Measurements from ENCODE around the gene ZFP30.

ZFP30 gene

GRCh38 chr19:37594304-37594981 is 60.8 kb downstream of the ZFP30 start, which contains the start of the genes ZNF540 and ZNF571:
TSS of gene ZNF540 (plus strand) at chr19:37594876. CDS start at chr19:37598448, 3,572 bp downstream.
TSS of gene ZNF571 (minus strand) at chr19:37594792. CDS start at chr19:37586676, 8,116 bp downstream.
- peaks cover 7% of the 10 kb centered on the region for H3K9me3 Mint-ChIP-seq
- peak within 1 kb of the TSS; percentile 98 for H3K27ac Mint-ChIP-seq
- peaks cover 10% of the 10 kb centered on the region for H3K36me3 Mint-ChIP-seq
- ATAC-seq (peak; percentile 99), DNase-seq (ENCODE audit: low spot score in 2 of 2) (peak; percentile 73 to 92)
- H3K4me1 Mint-ChIP-seq = peaks cover 25% of the 10 kb centered on the region
- H3K4me3 Mint-ChIP-seq = peak within 1 kb of the TSS; percentile 99

GRCh38 chr19:37593996-37594303 is 61.3 kb downstream of the ZFP30 start:
- peak overlapping the region; percentile 98 for H3K27ac Mint-ChIP-seq
- H3K4me3 Mint-ChIP-seq = peak overlapping the region; percentile 99
- DNase-seq (ENCODE audit: low spot score in 2 of 2) (no peak), ATAC-seq (no peak)
- peaks cover 13% of the 10 kb centered on the region for H3K36me3 Mint-ChIP-seq
- H3K4me1 Mint-ChIP-seq = peaks cover 25% of the 10 kb centered on the region
- peaks cover 10% of the 10 kb centered on the region for H3K9me3 Mint-ChIP-seq

DNA sequence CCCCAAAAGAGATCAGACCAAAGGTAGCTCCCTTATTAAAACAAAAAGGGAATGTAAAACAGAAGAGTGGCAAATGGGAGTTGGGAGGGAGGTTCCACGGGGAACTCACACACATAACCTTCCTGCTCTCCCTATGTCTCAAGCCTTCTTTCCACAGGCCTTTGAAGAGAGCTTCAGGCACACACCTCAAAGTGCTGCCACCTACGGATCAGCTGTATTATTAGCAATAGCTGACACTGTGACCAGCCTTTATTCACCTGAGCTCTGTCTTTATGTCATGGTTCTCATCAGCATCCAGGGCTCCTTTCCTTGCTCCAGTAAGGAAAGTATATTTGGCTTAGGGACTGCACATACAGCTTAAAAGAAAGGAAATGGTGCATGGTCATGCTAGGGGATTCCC is 71.9 kb downstream of the ZFP30 start:
- DNase-seq (ENCODE audit: low spot score in 2 of 2) = no peak
- Mint-ChIP-seq H3K4me3 (no peak overlapping the region), H3K9me3 (peaks cover 19% of the 10 kb centered on the region), H3K4me1 (no peaks in the 10 kb centered on the region), H3K36me3 (peaks cover 24% of the 10 kb centered on the region), H3K27ac (no peak overlapping the region)
- ATAC-seq = no peak

DNA sequence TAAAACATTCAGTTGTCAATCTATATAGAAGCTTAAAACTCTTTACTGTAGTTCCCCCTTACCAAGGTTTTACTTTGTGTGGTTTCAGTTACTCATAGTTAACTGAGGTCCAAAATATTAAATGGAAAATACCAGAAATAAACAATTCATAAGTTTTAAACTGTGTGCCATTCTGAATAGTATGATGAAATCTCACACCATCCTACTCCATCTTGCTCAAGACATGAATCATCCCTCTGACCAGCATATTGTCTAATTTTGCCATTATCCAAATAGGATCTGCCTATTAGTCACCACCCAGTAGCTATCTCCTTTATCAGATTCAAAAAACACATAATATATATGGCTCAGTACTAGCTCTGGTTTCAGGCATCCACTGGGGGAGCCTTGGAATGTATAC is 83.1 kb downstream of the ZFP30 start:
- ATAC-seq = no peak
- Mint-ChIP-seq H3K27ac (no peak overlapping the region), H3K36me3 (no peaks in the 10 kb centered on the region), H3K4me1 (no peaks in the 10 kb centered on the region), H3K9me3 (peaks cover 46% of the 10 kb centered on the region), H3K4me3 (no peak overlapping the region)
- DNase-seq (ENCODE audit: low spot score in 2 of 2) = no peak

- Mint-ChIP-seq H3K27ac (no peak overlapping the region), H3K4me3 (no peak overlapping the region), H3K4me1 (no peaks in the 10 kb centered on the region), H3K36me3 (no peaks in the 10 kb centered on the region), H3K9me3 (peaks cover 49% of the 10 kb centered on the region)
- DNase-seq (ENCODE audit: low spot score in 2 of 2) = no peak
- ATAC-seq = no peak
Measured at GRCh38 chr19:37565370-37565669, 89.9 kb downstream of the ZFP30 start.

GRCh38 chr19:37564624-37565369 is 90.5 kb downstream of the ZFP30 start:
- DNase-seq (ENCODE audit: low spot score in 2 of 2) (no peak), ATAC-seq (no peak)
- no peak overlapping the region for H3K4me3 Mint-ChIP-seq
- H3K36me3 Mint-ChIP-seq = no peaks in the 10 kb centered on the region
- no peaks in the 10 kb centered on the region for H3K4me1 Mint-ChIP-seq
- no peak overlapping the region for H3K27ac Mint-ChIP-seq
- peaks cover 45% of the 10 kb centered on the region for H3K9me3 Mint-ChIP-seq
